ENCODE measurements around the gene TMEM203.

- TF ChIP-seq, protein P1, sequence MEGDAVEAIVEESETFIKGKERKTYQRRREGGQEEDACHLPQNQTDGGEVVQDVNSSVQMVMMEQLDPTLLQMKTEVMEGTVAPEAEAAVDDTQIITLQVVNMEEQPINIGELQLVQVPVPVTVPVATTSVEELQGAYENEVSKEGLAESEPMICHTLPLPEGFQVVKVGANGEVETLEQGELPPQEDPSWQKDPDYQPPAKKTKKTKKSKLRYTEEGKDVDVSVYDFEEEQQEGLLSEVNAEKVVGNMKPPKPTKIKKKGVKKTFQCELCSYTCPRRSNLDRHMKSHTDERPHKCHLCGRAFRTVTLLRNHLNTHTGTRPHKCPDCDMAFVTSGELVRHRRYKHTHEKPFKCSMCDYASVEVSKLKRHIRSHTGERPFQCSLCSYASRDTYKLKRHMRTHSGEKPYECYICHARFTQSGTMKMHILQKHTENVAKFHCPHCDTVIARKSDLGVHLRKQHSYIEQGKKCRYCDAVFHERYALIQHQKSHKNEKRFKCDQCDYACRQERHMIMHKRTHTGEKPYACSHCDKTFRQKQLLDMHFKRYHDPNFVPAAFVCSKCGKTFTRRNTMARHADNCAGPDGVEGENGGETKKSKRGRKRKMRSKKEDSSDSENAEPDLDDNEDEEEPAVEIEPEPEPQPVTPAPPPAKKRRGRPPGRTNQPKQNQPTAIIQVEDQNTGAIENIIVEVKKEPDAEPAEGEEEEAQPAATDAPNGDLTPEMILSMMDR (IDR thresholded peaks at IDR 0.05; ENCODE audit: low read depth, low read length): no peak
- TF ChIP-seq EZH2phosphoT487 (IDR thresholded peaks at IDR 0.05; ENCODE audit: low read depth): no peak
Measured at GRCh38 chr9:137218212-137218753, 12.8 kb upstream of the TMEM203 start.

All from OCI-LY3 (cell line).